GM18505 (cell line): ENCODE data around the gene UFSP2.

Source experiments
- ATAC-seq: cut with Tn5 transposase; IDR thresholded peaks from one replicate; pipeline ENCODE4 v1.9.1; 2021; ENCODE audit not compliant: unreplicated experiment
- POLR2A ChIP-seq: IDR thresholded peaks from 4 replicates; pipeline ENCODE4 v1.6.1; 2011; ENCODE audit warnings: borderline replicate concordance; ENCODE audit not compliant: insufficient read depth, insufficient read length; ENCODE audit errors: extremely low read depth

The UFSP2 gene

GRCh38 chr4:185411849-185412248 lies 13.9 kb downstream of the UFSP2 start:
- ATAC-seq = no peak

GRCh38 chr4:185408432-185408831 lies 17.3 kb downstream of the UFSP2 start:
- no peak for ATAC-seq

More at GRCh38 chr4:185411849-185412248, 13.9 kb downstream of the UFSP2 start:
- no peak for TF ChIP-seq POLR2A

GRCh38 chr4:185405296-185405999 lies 20.3 kb downstream of the UFSP2 start:
- TF ChIP-seq POLR2A = no peak

More at GRCh38 chr4:185408432-185408831, 17.3 kb downstream of the UFSP2 start:
- no peak for TF ChIP-seq POLR2A

GRCh38 chr4:185404031-185404430 lies 21.7 kb downstream of the UFSP2 start:
- no peak for TF ChIP-seq POLR2A
- ATAC-seq = no peak

More at GRCh38 chr4:185405296-185405999, 20.3 kb downstream of the UFSP2 start:
- ATAC-seq = peak; percentile 66

GRCh38 chr4:185399466-185399865 lies 26.3 kb downstream of the UFSP2 start:
- no peak for TF ChIP-seq POLR2A
- ATAC-seq = no peak

GRCh38 chr4:185398618-185399017 lies 27.1 kb downstream of the UFSP2 start:
- TF ChIP-seq POLR2A = peak; percentile 25
- no peak for ATAC-seq

GRCh38 chr4:185396724-185397385 lies 28.9 kb downstream of the UFSP2 start, which contains the start of gene ANKRD37:
Gene ANKRD37, plus strand, starts transcription at chr4:185396841. Its CDS starts 83 bp downstream, at chr4:185396924.
- peak; percentile 8 for ATAC-seq
- peak; percentile 82 for TF ChIP-seq POLR2A

- ATAC-seq = peak; percentile 77
- TF ChIP-seq POLR2A = peak; percentile 70
Measured at GRCh38 chr4:185395956-185396723, 29.6 kb downstream of the UFSP2 start.

GRCh38 chr4:185395238-185395955 lies 30.4 kb downstream of the UFSP2 start, which contains the start of gene LRP2BP:
Gene LRP2BP, minus strand, starts transcription at chr4:185395924. Its CDS starts 17,738 bp downstream, at chr4:185378186.
- no peak for TF ChIP-seq POLR2A
- ATAC-seq = no peak

GRCh38 chr4:185394568-185395237 lies 31.1 kb downstream of the UFSP2 start:
- ATAC-seq = no peak
- no peak for TF ChIP-seq POLR2A

GRCh38 chr4:185392156-185392555 lies 33.6 kb downstream of the UFSP2 start:
- no peak for ATAC-seq
- TF ChIP-seq POLR2A = no peak

- no peak for TF ChIP-seq POLR2A
- no peak for ATAC-seq
Measured at GRCh38 chr4:185390941-185391340, 34.8 kb downstream of the UFSP2 start.
